Measurements from ENCODE around the gene TRIM50. TPM values are rescaled to one million over a fixed set of nuclear protein-coding genes. Genes with fewer than 3 reads are reported as not detected.
"Not testable (repeated sequence)": the region's sequence is repeated elsewhere in the genome, so short reads cannot be mapped to it uniquely, and the experiment has no call there.

TRIM50 gene
- total and polyA plus RNA-seq, 2 of the 4 experiments (the other 2 are of a cell fraction) = not detected

GRCh38 chr7:73328696-73329095 lies 814 bp upstream of the TRIM50 start:
- TF ChIP-seq RFX5 (IDR thresholded peaks at IDR 0.05; ENCODE audit: low read depth, low read length) = no peak
- no peak for TF ChIP-seq RCOR1 (IDR thresholded peaks at IDR 0.05; ENCODE audit: insufficient replicate concordance, low read length)
- no peak for TF ChIP-seq FOS (IDR thresholded peaks at IDR 0.05; ENCODE audit: low read depth, low read length)
- no peak for TF ChIP-seq POLR2A (IDR thresholded peaks at IDR 0.05; ENCODE audit: low read depth, low read length)
- TF ChIP-seq NFE2L2 (IDR thresholded peaks at IDR 0.05; ENCODE audit: low read depth, low read length) = no peak
- no peak for TF ChIP-seq MXI1 (IDR thresholded peaks at IDR 0.05; ENCODE audit: borderline replicate concordance, low read depth, low read length)
- TF ChIP-seq MAFK (IDR thresholded peaks at IDR 0.05; ENCODE audit: low read depth, low read length) = no peak
- TF ChIP-seq MAZ (IDR thresholded peaks at IDR 0.05; ENCODE audit: borderline replicate concordance, low read depth, low read length) = no peak
- no peaks in the 10 kb centered on the region for H3K79me1 ChIP-seq (ENCODE audit: low read depth in 1 of 2, low read length in 2 of 2)
- no peak overlapping the region for H2AK9ac ChIP-seq (replicated peaks; ENCODE audit: low read depth, low read length, poor library complexity)
- H3K27ac ChIP-seq (ENCODE audit: insufficient read depth, low read length) = no peak overlapping the region
- H4K91ac ChIP-seq (ENCODE audit: insufficient read depth, low read depth, low read length) = no peak overlapping the region
- no peak overlapping the region for H4K5ac ChIP-seq (ENCODE audit: low read depth, low read length)
- H2BK5ac ChIP-seq (ENCODE audit: low read depth, low read length, poor library complexity, severe bottlenecking) = no peak overlapping the region
- H3K9me1 ChIP-seq (ENCODE audit: insufficient read depth, low read length) = no peaks in the 10 kb centered on the region; the same call in 1 of the 2 replicates
- no peak overlapping the region for H3K56ac ChIP-seq (ENCODE audit: extremely low read depth, insufficient read depth, low read length)
- ATAC-seq (ENCODE audit: low read depth) (no peak), DNase-seq (no peak)
- H3K18ac ChIP-seq (ENCODE audit: low read depth, low read length) = no peak overlapping the region
- H2AFZ ChIP-seq (replicated peaks; ENCODE audit: low read length, poor library complexity) = no peak overlapping the region
- H3K9me3 ChIP-seq (ENCODE audit: control insufficient read depth, insufficient read depth, low read length) = no peaks in the 10 kb centered on the region
- no peak overlapping the region for H3K23ac ChIP-seq (ENCODE audit: low read depth, low read length)
- CTCF ChIA-PET = no interaction called here
- WGBS, 2 experiments (ENCODE audit: extremely low coverage in 2 of 2, insufficient read length in 1 of 2) = 90% methylated on average over 2 of the region's 10 CpGs; no CpG with 5 or more reads in 1 of the 2 experiments
- no peaks in the 10 kb centered on the region for H3K4me1 ChIP-seq (ENCODE audit: control insufficient read depth, insufficient read depth, low read length)
- peaks cover 10% of the 10 kb centered on the region for H3K27me3 ChIP-seq (ENCODE audit: control insufficient read depth, insufficient read depth, low read length)
- no peak overlapping the region for H3K9ac ChIP-seq (ENCODE audit: low read depth, low read length)
- no peak overlapping the region for H3K4ac ChIP-seq (ENCODE audit: low read depth, low read length)
- H2BK15ac ChIP-seq (ENCODE audit: low read depth, low read length) = no peak overlapping the region
- no peak overlapping the region for H2AK5ac ChIP-seq (ENCODE audit: low read depth, low read length)
- H2BK20ac ChIP-seq (ENCODE audit: low read depth, low read length) = no peak overlapping the region
- no peak overlapping the region for H3K4me2 ChIP-seq (ENCODE audit: low read depth, low read length)
- H2BK120ac ChIP-seq (ENCODE audit: low read depth, low read length) = no peak overlapping the region
- no peak overlapping the region for H4K8ac ChIP-seq (ENCODE audit: low read depth in 2 of 2, low read length in 2 of 2)
- POLR2A ChIA-PET (ENCODE audit: unreplicated experiment) = no interaction called here
- no peak overlapping the region for H3K4me3 ChIP-seq (ENCODE audit: insufficient read depth, low read depth, low read length)
- no TSS peak for BruUV-seq (replicated peaks)
- dilution Hi-C loops (cut with HindIII; ENCODE audit: low sequenced_read_pairs, unreplicated experiment) (no loop called here), in situ Hi-C loops (cut with MboI; ENCODE audit: low sequenced_read_pairs) (no loop called here), intact Hi-C loops (cut with micrococcal nuclease) (no loop called here)
- no peaks in the 10 kb centered on the region for H4K20me1 ChIP-seq (ENCODE audit: insufficient read depth, low read length)
- H3K14ac ChIP-seq (replicated peaks; ENCODE audit: low read depth, low read length) = no peak overlapping the region
- H3K36me3 ChIP-seq (ENCODE audit: control insufficient read depth, insufficient read depth, low read length) = no peaks in the 10 kb centered on the region

- ATAC-seq (ENCODE audit: low read depth); POLR2A ChIA-PET (ENCODE audit: unreplicated experiment); H2BK15ac ChIP-seq (ENCODE audit: low read depth, low read length); H2AK5ac ChIP-seq (ENCODE audit: low read depth, low read length); H3K27ac ChIP-seq (ENCODE audit: insufficient read depth, low read length); BruUV-seq (replicated peaks); H4K5ac ChIP-seq (ENCODE audit: low read depth, low read length); H3K4me2 ChIP-seq (ENCODE audit: low read depth, low read length); H3K36me3 ChIP-seq (ENCODE audit: control insufficient read depth, insufficient read depth, low read length); DNase-seq; H3K14ac ChIP-seq (replicated peaks; ENCODE audit: low read depth, low read length); H4K20me1 ChIP-seq (ENCODE audit: insufficient read depth, low read length); H4K91ac ChIP-seq (ENCODE audit: insufficient read depth, low read depth, low read length); CTCF ChIA-PET; H3K56ac ChIP-seq (ENCODE audit: extremely low read depth, insufficient read depth, low read length); H4K8ac ChIP-seq (ENCODE audit: low read depth in 2 of 2, low read length in 2 of 2); H3K4me1 ChIP-seq (ENCODE audit: control insufficient read depth, insufficient read depth, low read length); H2BK20ac ChIP-seq (ENCODE audit: low read depth, low read length); in situ Hi-C loops (cut with MboI; ENCODE audit: low sequenced_read_pairs); H3K9ac ChIP-seq (ENCODE audit: low read depth, low read length); H3K9me1 ChIP-seq (ENCODE audit: insufficient read depth, low read length); H2BK120ac ChIP-seq (ENCODE audit: low read depth, low read length); H3K4me3 ChIP-seq (ENCODE audit: insufficient read depth, low read depth, low read length); H3K23ac ChIP-seq (ENCODE audit: low read depth, low read length); H3K9me3 ChIP-seq (ENCODE audit: control insufficient read depth, insufficient read depth, low read length); intact Hi-C loops (cut with micrococcal nuclease); H3K27me3 ChIP-seq (ENCODE audit: control insufficient read depth, insufficient read depth, low read length); H3K18ac ChIP-seq (ENCODE audit: low read depth, low read length); H2BK5ac ChIP-seq (ENCODE audit: low read depth, low read length, poor library complexity, severe bottlenecking); H2AK9ac ChIP-seq (replicated peaks; ENCODE audit: low read depth, low read length, poor library complexity); dilution Hi-C loops (cut with HindIII; ENCODE audit: low sequenced_read_pairs, unreplicated experiment); H3K79me1 ChIP-seq (ENCODE audit: low read depth in 1 of 2, low read length in 2 of 2); H3K4ac ChIP-seq (ENCODE audit: low read depth, low read length); H2AFZ ChIP-seq (replicated peaks; ENCODE audit: low read length, poor library complexity): not testable (repeated sequence)
- WGBS, 2 experiments (ENCODE audit: extremely low coverage in 2 of 2, insufficient read length in 1 of 2) = no CpG with 5 or more reads among the region's 13 CpGs
Measured at GRCh38 chr7:73327449-73327848, 433 bp downstream of the TRIM50 start.
